Vagina (tissue), 2 donors: ENCODE data around the gene SESTD1. TPM values are rescaled to one million over a fixed set of nuclear protein-coding genes. Genes with fewer than 3 reads are reported as not detected.
"Not testable (repeated sequence)": the region's sequence is repeated elsewhere in the genome, so short reads cannot be mapped to it uniquely, and the experiment has no call there.

Experiments used
- DNase-seq, 2 donors: peaks; one replicate each; pipeline ENCODE4 v3.0.0-alpha.2; 2017; ENCODE audit errors: extremely low spot score in 2 of 2
- H3K27ac ChIP-seq: fragments of 200-600 bp; sonication (generic); one replicate; pipeline ENCODE4 v1.5.1; 2019
- H3K27me3 ChIP-seq: fragments of 200-600 bp; sonication (generic); one replicate; pipeline ENCODE4 v1.5.1; 2019
- H3K36me3 ChIP-seq, 2 donors: fragments of 200-600 bp; sonication (generic); one replicate each; pipeline ENCODE4 v1.5.1; 2017 to 2019
- H3K4me1 ChIP-seq: fragments of 200-600 bp; sonication (generic); one replicate; pipeline ENCODE4 v1.5.1; 2019
- H3K4me3 ChIP-seq, 2 donors: fragments of 200-600 bp; sonication (generic); 1 replicate in 1 of 2; 2 replicates in 1 of 2; pipeline ENCODE4 v1.5.1; 2016 to 2019
- H3K9me3 ChIP-seq: fragments of 200-600 bp; sonication (generic); one replicate; pipeline ENCODE4 v1.5.1; 2019
- CTCF ChIP-seq, 3 experiments: fragments of 450-650 bp in 2 of 3; fragments of 200-600 bp in 1 of 3; sonication (generic) in 1 of 3; IDR thresholded peaks; one replicate each; pipeline ENCODE4 v1.5.1; 2017 to 2019; ENCODE audit warnings: antibody characterized with exemption in 3 of 3, mild to moderate bottlenecking in 2 of 3, moderate library complexity in 2 of 3
- POLR2A ChIP-seq, 2 donors: fragments of 450-650 bp; IDR thresholded peaks; one replicate each; pipeline ENCODE4 v1.6.1; 2017; ENCODE audit warnings: antibody characterized with exemption in 2 of 2, mild to moderate bottlenecking in 2 of 2, moderate library complexity in 2 of 2
- POLR2AphosphoS5 ChIP-seq, 2 donors: sonication (generic); formaldehyde crosslinking; IDR thresholded peaks; one replicate each; pipeline ENCODE4 v1.9.0; 2017; ENCODE audit warnings: antibody characterized with exemption in 2 of 2, mild to moderate bottlenecking in 2 of 2, low read depth in 1 of 2; ENCODE audit not compliant: insufficient read depth in 1 of 2
- intact Hi-C: fragments of 100-400 bp; cut with DNase I; formaldehyde crosslinking; loops from one replicate; pipeline ENCODE4 v1.15.1; 2023
- total RNA-seq: library from RNA; depleted of rRNA; stranded (reverse); fragments of >200 nt; gene quantifications from one replicate; pipeline ENCODE4 v1.2.3, GENCODE V29; 2016

SESTD1 gene
- total RNA-seq, 1 donor from 2014 or later: 23.3 TPM

- H3K27me3 ChIP-seq: no peaks in the 10 kb centered on the region
- no peak overlapping the region for H3K27ac ChIP-seq
- intact Hi-C loops: no loop called here
- TF ChIP-seq POLR2AphosphoS5 (IDR thresholded peaks at IDR 0.05; ENCODE audit: insufficient read depth in 1 of 2, low read depth in 1 of 2): no peak
- TF ChIP-seq CTCF (IDR thresholded peaks at IDR 0.05): no peak
- no peak for TF ChIP-seq POLR2A (IDR thresholded peaks at IDR 0.05)
- no peaks in the 10 kb centered on the region for H3K4me1 ChIP-seq
- H3K4me3 ChIP-seq: no peak overlapping the region
- H3K9me3 ChIP-seq: no peaks in the 10 kb centered on the region
- no peaks in the 10 kb centered on the region for H3K36me3 ChIP-seq
- DNase-seq: no peak
Measured at GRCh38 chr2:179211355-179211754, 53.3 kb downstream of the SESTD1 start.

- DNase-seq, intact Hi-C loops, H3K36me3 ChIP-seq, H3K9me3 ChIP-seq, H3K4me1 ChIP-seq, H3K4me3 ChIP-seq, H3K27me3 ChIP-seq, H3K27ac ChIP-seq: not testable (repeated sequence)
Measured at GRCh38 chr2:179208277-179208676, 56.4 kb downstream of the SESTD1 start.

DNA sequence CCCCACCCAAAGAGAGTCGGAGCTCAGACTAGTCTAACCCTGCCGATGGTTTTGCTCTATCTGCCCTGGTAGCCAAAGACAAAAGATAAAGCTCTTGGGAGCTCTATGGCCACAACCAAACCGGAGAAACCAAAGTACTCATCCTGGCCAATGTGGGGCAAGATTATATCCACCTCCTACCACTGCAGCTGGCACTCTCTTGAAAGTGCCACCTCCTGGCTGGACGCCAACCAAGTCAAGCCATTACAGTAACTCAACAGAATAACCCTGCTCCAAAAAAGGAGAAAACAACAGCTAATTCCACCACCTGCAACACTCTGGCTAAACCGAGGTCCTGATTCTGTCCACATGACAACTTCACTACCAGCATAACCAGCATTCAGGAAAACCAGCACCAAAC, 57.6 kb downstream of the SESTD1 start:
- intact Hi-C loops: no loop called here
- DNase-seq: no peak
- no peak for TF ChIP-seq POLR2A (IDR thresholded peaks at IDR 0.05)
- no peak for TF ChIP-seq POLR2AphosphoS5 (IDR thresholded peaks at IDR 0.05; ENCODE audit: insufficient read depth in 1 of 2, low read depth in 1 of 2)
- TF ChIP-seq CTCF (IDR thresholded peaks at IDR 0.05): no peak

DNA sequence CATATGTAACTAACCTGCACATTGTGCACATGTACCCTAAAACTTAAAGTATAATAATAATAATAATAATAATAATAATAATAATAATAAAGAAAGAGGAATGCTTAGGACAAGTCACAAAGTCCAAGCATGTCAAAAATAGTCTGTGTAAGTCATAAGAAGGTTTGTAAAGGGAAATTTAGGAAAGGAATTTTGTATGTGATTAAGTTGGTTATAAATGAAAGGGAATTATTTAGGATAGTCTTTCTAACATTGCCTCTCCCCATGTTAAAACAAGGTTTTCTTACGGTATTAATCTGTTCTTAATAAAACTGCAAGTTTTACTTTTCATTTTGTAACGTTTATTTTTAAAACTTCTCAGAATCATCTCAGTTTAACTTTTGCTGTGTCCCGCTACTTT, 62.8 kb downstream of the SESTD1 start:
- H3K27ac ChIP-seq: no peak overlapping the region
- no peak for DNase-seq
- no peaks in the 10 kb centered on the region for H3K36me3 ChIP-seq
- peaks cover 6% of the 10 kb centered on the region for H3K9me3 ChIP-seq
- TF ChIP-seq CTCF (IDR thresholded peaks at IDR 0.05) (no peak), POLR2A (IDR thresholded peaks at IDR 0.05) (no peak), POLR2AphosphoS5 (IDR thresholded peaks at IDR 0.05; ENCODE audit: insufficient read depth in 1 of 2, low read depth in 1 of 2) (no peak)
- intact Hi-C loops: no loop called here
- H3K4me1 ChIP-seq: no peaks in the 10 kb centered on the region
- H3K27me3 ChIP-seq: no peaks in the 10 kb centered on the region
- no peak overlapping the region for H3K4me3 ChIP-seq

More for the DNA sequence above, 57.6 kb downstream of the SESTD1 start:
- Histone ChIP-seq H3K9me3 (peaks cover 6% of the 10 kb centered on the region), H3K36me3 (no peaks in the 10 kb centered on the region), H3K4me3 (no peak overlapping the region), H3K27me3 (no peaks in the 10 kb centered on the region), H3K27ac (no peak overlapping the region), H3K4me1 (no peaks in the 10 kb centered on the region)

DNA sequence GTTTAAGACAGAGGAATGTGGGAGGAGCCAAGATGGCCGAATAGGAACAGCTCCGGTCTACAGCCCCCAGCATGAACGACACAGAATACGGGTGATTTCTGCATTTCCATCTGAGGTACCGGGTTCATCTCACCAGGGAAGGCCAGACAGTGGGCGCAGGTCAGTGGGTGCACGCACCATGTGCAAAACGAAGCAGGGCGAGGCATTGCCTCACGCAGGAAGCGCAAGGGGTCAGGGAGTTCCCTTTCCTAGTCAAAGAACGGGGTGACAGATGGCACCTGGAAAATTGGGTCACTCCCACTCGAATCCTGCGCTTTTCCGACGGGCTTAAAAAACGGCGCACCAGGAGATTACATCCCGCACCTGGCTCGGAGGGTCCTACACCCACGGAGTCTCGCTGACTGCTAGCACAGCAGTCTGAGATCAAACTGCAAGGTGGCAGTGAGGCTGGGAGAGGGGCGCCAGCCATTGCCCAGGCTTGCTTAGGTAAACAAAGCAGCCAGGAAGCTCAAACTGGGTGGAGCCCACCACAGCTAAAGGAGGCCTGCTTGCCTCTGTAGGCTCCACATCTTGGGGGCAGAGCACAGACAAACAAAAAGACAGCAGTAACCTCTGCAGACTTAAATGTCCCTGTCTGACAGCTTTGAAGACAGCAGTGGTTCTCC, 68.6 kb downstream of the SESTD1 start:
- DNase-seq: not testable (repeated sequence)

GRCh38 chr2:179195141-179195540, 69.5 kb downstream of the SESTD1 start:
- Histone ChIP-seq H3K27me3 (no peaks in the 10 kb centered on the region), H3K27ac (no peak overlapping the region), H3K4me3 (no peak overlapping the region), H3K4me1 (no peaks in the 10 kb centered on the region), H3K9me3 (peaks cover under 1% of the 10 kb centered on the region), H3K36me3 (no peaks in the 10 kb centered on the region)
- intact Hi-C loops: no loop called here
- DNase-seq: no peak
- TF ChIP-seq POLR2A (IDR thresholded peaks at IDR 0.05): no peak
- TF ChIP-seq POLR2AphosphoS5 (IDR thresholded peaks at IDR 0.05; ENCODE audit: insufficient read depth in 1 of 2, low read depth in 1 of 2): no peak
- TF ChIP-seq CTCF (IDR thresholded peaks at IDR 0.05): no peak

More for the DNA sequence above, 68.6 kb downstream of the SESTD1 start:
- H3K27ac ChIP-seq, H3K27me3 ChIP-seq, intact Hi-C loops, H3K4me3 ChIP-seq, H3K9me3 ChIP-seq, H3K36me3 ChIP-seq, H3K4me1 ChIP-seq: not testable (repeated sequence)
